Measurements from ENCODE around the gene ROCK1.

DNA sequence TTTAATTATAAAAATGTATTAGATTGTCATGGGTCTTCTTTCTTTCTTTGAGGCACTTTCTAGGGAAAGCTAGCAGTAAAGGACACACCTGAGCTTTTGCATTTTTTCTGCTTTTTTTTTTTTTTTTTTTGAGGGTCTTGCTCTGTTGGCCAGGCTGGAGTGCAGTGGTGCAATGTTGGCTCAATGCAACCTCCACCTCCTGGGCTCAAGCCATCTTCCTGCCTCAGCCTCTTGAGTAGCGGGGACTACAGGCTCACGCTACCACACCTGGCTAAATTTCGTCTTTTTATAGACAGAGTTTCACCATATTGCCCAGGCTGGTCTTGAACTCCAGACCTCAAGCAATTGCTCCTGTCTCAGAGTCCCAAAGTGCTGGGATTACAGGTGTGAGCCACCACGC, 40.5 kb downstream of the ROCK1 start:
- TF ChIP-seq, protein P1, sequence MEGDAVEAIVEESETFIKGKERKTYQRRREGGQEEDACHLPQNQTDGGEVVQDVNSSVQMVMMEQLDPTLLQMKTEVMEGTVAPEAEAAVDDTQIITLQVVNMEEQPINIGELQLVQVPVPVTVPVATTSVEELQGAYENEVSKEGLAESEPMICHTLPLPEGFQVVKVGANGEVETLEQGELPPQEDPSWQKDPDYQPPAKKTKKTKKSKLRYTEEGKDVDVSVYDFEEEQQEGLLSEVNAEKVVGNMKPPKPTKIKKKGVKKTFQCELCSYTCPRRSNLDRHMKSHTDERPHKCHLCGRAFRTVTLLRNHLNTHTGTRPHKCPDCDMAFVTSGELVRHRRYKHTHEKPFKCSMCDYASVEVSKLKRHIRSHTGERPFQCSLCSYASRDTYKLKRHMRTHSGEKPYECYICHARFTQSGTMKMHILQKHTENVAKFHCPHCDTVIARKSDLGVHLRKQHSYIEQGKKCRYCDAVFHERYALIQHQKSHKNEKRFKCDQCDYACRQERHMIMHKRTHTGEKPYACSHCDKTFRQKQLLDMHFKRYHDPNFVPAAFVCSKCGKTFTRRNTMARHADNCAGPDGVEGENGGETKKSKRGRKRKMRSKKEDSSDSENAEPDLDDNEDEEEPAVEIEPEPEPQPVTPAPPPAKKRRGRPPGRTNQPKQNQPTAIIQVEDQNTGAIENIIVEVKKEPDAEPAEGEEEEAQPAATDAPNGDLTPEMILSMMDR (IDR thresholded peaks at IDR 0.05; ENCODE audit: low read depth, low read length) = no peak
- TF ChIP-seq, protein P2, sequence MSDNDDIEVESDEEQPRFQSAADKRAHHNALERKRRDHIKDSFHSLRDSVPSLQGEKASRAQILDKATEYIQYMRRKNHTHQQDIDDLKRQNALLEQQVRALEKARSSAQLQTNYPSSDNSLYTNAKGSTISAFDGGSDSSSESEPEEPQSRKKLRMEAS (IDR thresholded peaks at IDR 0.05; ENCODE audit: low read depth, low read length) = no peak
- no peak for TF ChIP-seq POLR2A (IDR thresholded peaks at IDR 0.05; ENCODE audit: extremely low read depth, insufficient read length)
